Measurements from ENCODE around the gene UNC13C.

GRCh38 chr15:53985562-53985961, 7.3 kb downstream of the UNC13C start:
- no peak for TF ChIP-seq GATA2 (IDR thresholded peaks at IDR 0.05; ENCODE audit: low read depth, low read length)
- TF ChIP-seq GATA3 (IDR thresholded peaks at IDR 0.05; ENCODE audit: low read depth, low read length): no peak

Measured in SH-SY5Y (cell line).